Mucosa of descending colon (tissue), 3 donors: ENCODE data around the gene CDH4. TPM values are rescaled to one million over a fixed set of nuclear protein-coding genes. Genes with fewer than 3 reads are reported as not detected.
"Not testable (repeated sequence)": the region's sequence is repeated elsewhere in the genome, so short reads cannot be mapped to it uniquely, and the experiment has no call there.

Experiments
- ATAC-seq: fragments of 200-7000 bp; cut with Tn5 transposase; one replicate; pipeline ENCODE4 v1.9.1; 2020; ENCODE audit warnings: mild to moderate bottlenecking, moderate library complexity
- DNase-seq, 3 donors: peaks; one replicate each; pipeline ENCODE4 v3.0.0-alpha.2; 2020
- H3K36me3 ChIP-seq: fragments of 200-600 bp; one replicate; pipeline ENCODE4 v1.8.0; 2021; ENCODE audit warnings: low read depth, mild to moderate bottlenecking
- H3K4me1 ChIP-seq: fragments of 200-600 bp; one replicate; pipeline ENCODE4 v1.8.0; 2021; ENCODE audit warnings: low read depth, mild to moderate bottlenecking
- H3K4me3 ChIP-seq: fragments of 200-600 bp; one replicate; pipeline ENCODE4 v1.8.0; 2021; ENCODE audit warnings: mild to moderate bottlenecking
- H3K9me3 ChIP-seq: fragments of 200-600 bp; one replicate; pipeline ENCODE4 v1.8.0; 2021; ENCODE audit warnings: mild to moderate bottlenecking
- intact Hi-C, 2 donors: fragments of 100-400 bp; cut with DNase I in 1 of 2; cut with micrococcal nuclease in 1 of 2; formaldehyde crosslinking; loops; one replicate each; pipeline versions ENCODE4 v1.11.0 to v1.11.1; 2022; cut with DNase I, micrococcal nuclease
- total RNA-seq, 3 donors: library from RNA; stranded (reverse); fragmentation: NEBNext Ultra II Directional in 2 of 3; extraction: Animal tissue kit (Norgen Biotek cat#: 25700) in 2 of 3; gene quantifications; one replicate each; pipeline versions ENCODE4 v1.2.1 to v1.2.4, GENCODE V29; 2021 to 2023
- TF ChIP-seq, protein P1 (sequence below): fragments of 200-600 bp; IDR thresholded peaks from one replicate; pipeline ENCODE4 v1.8.0; 2022; ENCODE audit warnings: antibody characterized with exemption, mild to moderate bottlenecking
- donor health status: DM: no; HTN: no; CAD: no; lungs with moderate emphysema.
- donor health status: DM: no; HTN: no; CAD: no.
- donor health status: DM: no; HTN: yes; CAD: no.

Gene CDH4
- total RNA-seq, 3 donors from 2014 or later: 0.16 TPM; not detected in 2

DNA sequence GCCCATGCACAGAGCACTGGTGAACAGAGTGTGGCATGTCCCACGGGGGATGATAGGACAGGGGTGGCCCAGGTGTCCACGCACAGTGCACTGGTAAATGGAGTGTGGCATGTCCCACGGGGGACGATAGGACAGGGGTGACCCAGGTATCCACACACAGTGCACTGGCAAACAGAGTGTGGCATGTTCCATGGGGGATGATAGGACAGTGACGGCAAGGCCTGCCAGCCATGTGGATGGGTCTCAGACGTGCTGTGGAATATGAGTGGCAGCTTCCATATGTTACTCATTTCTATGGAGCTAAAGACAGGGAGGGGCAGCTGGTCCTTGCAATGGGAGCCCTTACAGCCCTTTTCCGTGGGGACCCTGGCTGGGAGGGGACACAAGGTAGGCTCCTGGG, 168.7 kb downstream of the CDH4 start:
- peaks cover 2% of the 10 kb centered on the region for H3K9me3 ChIP-seq
- H3K36me3 ChIP-seq: no peaks in the 10 kb centered on the region
- intact Hi-C loops: no loop called here
- H3K4me1 ChIP-seq: no peaks in the 10 kb centered on the region
- DNase-seq (no peak), ATAC-seq (no peak)
- no peak overlapping the region for H3K4me3 ChIP-seq
- TF ChIP-seq, protein P1, sequence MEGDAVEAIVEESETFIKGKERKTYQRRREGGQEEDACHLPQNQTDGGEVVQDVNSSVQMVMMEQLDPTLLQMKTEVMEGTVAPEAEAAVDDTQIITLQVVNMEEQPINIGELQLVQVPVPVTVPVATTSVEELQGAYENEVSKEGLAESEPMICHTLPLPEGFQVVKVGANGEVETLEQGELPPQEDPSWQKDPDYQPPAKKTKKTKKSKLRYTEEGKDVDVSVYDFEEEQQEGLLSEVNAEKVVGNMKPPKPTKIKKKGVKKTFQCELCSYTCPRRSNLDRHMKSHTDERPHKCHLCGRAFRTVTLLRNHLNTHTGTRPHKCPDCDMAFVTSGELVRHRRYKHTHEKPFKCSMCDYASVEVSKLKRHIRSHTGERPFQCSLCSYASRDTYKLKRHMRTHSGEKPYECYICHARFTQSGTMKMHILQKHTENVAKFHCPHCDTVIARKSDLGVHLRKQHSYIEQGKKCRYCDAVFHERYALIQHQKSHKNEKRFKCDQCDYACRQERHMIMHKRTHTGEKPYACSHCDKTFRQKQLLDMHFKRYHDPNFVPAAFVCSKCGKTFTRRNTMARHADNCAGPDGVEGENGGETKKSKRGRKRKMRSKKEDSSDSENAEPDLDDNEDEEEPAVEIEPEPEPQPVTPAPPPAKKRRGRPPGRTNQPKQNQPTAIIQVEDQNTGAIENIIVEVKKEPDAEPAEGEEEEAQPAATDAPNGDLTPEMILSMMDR: no peak

DNA sequence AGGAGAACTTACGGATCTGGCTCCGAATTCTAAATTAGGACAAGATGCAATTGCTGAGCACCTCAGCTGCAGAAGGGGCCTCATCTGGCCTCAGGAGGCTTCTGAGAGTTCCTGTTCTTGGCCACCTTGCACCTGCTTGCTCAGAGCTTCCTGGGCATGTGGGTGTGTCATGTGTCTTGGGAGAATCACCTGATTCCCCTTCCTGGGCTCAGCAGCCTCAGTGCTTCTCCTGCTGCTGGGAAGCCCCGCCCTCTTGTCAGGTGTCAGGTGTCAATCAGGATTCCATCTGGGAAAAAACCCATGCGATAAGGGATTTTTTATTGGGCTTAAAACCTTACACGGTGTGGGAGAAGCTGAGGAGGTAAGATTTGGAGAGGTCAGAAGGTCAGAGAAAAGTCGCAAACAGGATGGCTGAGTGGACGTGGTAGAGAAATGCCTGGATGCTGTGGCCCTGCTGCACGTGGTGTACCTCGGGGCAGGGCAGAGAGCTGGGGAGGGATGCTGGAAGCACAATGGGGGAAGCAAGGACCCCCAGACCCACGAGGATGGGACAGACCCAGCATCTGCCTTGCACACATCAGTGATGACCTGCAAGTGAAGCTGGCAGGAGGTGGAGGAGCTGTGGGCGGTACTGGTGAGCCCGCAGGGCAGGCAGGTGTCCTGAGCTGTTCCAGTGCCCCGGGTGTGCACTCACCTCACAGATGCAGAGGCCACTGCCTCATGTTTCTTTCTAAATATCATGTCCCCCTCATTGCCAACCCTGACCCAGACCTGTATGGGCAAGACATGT, 170.8 kb downstream of the CDH4 start:
- DNase-seq (no peak), ATAC-seq (no peak)
- H3K4me3 ChIP-seq: no peak overlapping the region
- no peaks in the 10 kb centered on the region for H3K4me1 ChIP-seq
- TF ChIP-seq, protein P1: no peak
- peaks cover 2% of the 10 kb centered on the region for H3K9me3 ChIP-seq
- intact Hi-C loops: no loop called here
- no peaks in the 10 kb centered on the region for H3K36me3 ChIP-seq

DNA sequence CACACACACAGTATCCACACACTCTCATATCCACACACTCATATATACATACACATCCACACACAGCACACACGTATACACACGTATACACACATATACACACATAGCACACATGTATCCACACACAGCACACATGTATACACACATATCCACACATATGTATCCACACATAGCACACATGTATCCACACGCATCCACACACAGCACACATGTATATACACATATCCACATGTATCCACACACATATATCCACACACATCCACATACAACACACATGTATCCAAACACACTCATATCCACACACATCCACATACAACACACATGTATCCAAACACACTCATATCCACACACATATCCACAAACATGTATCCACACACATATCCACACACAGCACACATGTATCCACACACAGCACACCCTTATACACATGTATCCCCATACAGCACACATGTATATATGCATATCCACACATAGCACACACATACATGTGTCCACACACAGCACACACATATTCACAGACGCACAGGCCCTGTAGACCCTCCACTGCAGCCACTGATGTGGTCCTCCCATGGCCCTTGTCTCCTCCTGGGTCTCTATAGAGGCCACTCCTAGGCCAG, 172.1 kb downstream of the CDH4 start:
- Histone ChIP-seq H3K36me3 (no peaks in the 10 kb centered on the region), H3K4me1 (no peaks in the 10 kb centered on the region), H3K9me3 (peaks cover 2% of the 10 kb centered on the region), H3K4me3 (no peak overlapping the region)
- no peak for DNase-seq
- intact Hi-C loops: no loop called here
- TF ChIP-seq, protein P1: no peak
- no peak for ATAC-seq

DNA sequence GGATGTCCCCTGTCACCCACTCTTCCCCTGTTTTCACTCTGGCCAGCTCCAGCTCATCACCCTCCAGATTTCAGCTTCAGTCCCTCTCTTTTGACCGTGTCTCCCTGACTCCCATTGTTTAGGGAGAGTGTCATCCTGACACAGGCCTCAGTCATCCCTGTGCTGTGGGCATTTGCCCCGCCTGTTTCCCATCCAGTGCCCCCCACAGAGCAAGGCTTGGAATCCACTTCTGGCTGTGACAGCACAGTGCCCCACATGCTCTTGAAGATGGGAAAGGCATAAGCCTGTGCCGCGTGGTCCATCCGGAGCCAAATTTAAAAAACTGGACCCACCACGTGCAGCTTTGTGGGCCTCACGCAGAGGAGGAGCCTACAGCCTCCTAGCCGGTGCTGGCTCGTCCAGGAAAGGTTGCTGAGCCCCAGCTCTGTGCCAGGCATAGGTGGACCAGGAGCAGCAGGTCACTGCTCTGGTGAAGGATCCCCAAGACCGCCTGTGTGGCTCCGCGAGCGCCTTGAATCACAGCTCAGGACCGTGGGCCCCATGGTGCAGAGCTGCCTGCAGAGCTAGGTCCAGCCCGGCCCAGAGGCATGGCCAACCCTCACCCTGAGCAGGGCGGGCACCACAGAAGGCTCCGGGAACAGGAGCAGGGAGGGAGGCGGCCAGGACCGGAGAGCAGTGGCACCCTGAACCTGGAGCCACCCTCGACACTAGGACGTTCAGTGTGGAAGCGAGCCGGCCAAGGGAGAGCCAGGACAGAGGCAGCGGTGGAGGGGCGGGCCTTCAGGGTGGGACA, 172.8 kb downstream of the CDH4 start:
- TF ChIP-seq, protein P1: no peak
- no peak for ATAC-seq
- intact Hi-C loops: no loop called here
- Histone ChIP-seq H3K9me3 (peaks cover 2% of the 10 kb centered on the region), H3K36me3 (no peaks in the 10 kb centered on the region), H3K4me1 (no peaks in the 10 kb centered on the region), H3K4me3 (no peak overlapping the region)
- DNase-seq: no peak

DNA sequence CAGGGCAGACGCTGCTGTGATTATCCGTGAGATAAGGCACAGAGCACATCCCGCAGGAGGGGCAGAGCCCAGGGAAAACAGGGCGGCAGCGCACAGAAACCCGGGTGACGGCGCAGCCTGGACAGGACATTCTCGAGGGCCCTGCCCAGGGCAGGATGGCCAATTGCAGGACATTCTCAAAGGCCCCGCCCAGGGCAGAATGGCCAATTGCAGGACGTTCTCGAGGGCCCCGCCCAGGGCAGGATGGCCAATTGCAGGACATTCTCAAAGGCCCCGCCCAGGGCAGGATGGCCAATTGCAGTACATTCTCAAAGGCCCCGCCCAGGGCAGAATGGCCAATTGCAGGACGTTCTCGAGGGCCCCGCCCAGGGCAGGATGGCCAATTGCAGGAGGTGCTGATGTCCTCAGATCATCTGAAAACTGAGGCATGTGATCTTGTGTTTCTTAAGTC, 173.5 kb downstream of the CDH4 start:
- intact Hi-C loops, H3K4me3 ChIP-seq, H3K9me3 ChIP-seq, H3K36me3 ChIP-seq, DNase-seq, H3K4me1 ChIP-seq, ATAC-seq: not testable (repeated sequence)

DNA sequence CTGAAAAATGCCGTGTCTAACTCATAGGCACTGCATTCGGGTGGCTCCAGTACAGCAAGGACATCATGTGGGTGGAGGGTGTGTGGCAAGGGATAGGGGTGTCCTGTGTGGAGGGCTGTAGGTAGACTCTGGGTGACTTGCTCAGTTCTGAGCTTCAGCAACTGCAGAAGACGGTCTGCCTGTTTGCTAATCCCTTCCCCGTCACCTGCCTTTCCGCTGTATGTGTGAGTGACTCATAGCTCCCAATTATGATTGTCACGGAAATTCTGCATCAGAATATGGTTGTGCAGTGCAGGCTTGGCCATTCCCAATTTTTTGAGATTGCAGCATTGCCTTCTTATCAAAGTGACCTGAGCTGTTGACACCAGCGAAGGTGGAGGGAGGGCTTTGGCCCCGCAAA, 174.3 kb downstream of the CDH4 start:
- H3K4me3 ChIP-seq: no peak overlapping the region
- H3K4me1 ChIP-seq: no peaks in the 10 kb centered on the region
- DNase-seq (no peak), ATAC-seq (no peak)
- intact Hi-C loops: no loop called here
- no peaks in the 10 kb centered on the region for H3K36me3 ChIP-seq
- H3K9me3 ChIP-seq: peaks cover 2% of the 10 kb centered on the region
- TF ChIP-seq, protein P1: no peak
